C1 segment of cervical spinal cord (tissue), 14 donors: ENCODE data around the gene MSANTD2.
A peak's percentile ranks its signal among the peaks of the same experiment; 100 is the strongest.
"Not testable (repeated sequence)": the region's sequence is repeated elsewhere in the genome, so short reads cannot be mapped to it uniquely, and the experiment has no call there.

ENCODE experiments used
- DNase-seq, 14 donors: peaks; one replicate each; lab custom pipeline; 2025; lab: John Stamatoyannopoulos, UW

The MSANTD2 gene

DNA sequence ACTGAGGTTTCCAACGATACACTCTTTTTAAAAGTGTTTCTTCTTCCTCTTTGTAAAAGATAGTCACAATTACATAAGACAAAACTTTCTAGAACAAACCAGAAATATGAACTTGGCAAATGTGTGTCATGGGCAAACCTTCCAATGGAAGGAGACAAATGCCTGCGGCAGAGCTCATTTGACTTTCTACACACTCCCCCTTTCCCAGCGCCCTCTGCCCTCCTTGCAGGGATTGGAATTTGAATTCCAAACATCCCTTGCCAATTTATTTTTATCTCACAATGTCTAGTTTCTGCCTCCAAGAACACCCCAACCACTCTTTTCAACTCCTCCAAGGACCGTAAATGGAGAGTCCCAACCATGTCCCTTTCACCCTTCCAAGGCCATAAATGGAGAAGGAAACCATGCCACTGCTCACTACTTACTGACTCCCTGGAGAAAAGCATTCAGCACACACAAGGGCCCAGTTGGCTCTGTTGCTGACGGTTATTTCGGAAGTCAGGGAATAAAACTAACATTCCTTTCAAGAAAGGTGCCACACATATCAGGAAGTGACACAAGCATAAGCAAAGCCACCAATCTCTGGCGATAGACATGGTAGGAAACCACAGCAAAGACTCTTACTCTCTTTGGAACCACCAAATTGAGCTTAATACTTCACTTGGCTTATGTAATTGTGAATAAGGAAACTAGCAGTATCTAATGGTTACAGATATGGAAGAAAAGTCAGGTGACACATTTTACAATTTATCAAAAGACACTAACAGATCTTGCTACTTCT is 23.2 kb downstream of the MSANTD2 start:
- DNase-seq, result no peak

DNA sequence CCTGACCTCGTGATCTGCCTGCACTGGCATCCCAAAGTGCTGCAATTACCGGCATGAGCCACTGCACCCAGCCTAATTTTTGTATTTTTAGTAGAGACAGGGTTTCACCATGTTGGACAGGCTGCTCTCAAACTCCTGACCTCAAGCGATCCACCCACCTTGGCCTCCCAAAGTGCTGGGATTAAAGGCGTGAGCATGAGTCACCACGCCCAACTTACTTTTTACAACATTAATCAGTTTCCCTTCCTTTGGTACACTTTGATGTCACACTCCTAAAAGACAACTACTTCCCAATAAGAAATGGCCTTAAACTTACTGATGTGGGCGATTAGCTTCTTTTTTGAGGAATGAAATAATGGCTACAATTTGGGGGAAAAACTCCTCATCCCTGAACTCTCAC is 29.2 kb downstream of the MSANTD2 start:
- DNase-seq, result not testable (repeated sequence)

DNA sequence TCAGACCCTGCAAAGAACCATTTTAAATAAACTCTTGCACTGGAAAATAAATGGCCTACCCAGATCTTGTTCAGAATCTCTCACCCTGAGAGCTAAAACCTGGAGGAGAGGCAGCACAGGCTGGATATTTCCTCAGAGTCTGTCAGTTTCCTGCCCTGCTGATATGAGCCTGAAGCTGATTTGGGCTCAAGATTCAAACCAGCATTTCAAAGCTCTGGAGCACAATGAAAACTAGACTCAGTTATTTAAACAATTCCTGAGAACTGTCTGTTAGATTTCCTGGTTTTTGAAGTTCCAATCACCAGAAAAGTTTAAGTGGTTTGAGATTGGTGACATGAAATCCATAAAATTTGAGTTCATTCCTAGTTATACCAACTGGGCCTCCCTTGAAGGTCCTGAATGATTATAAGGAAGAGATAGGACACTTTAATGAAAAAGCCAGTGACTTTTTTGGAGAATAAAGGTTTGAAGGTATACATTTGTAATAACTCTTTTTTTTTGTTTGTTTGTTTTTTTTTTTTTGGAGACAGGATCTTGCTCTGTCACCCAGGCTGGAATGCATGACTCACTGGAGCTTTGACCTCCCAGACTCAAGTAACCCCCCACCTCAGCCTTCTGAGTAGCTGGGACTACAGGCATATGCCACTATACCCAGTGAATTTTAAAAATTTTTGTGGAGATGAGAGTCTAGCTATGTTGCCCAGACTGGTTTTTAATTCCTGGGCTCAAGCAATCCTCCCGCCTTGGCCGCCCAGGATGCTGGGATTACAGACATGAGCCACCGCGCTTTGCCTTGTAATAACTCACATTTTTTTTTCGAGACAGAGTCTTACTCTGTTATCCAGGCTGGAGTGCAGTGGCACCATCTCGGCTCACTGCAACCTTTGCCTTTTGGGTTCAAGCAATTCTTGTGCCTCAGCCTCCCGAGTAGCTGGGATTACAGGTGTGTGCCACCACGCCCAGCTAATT is 30.1 kb downstream of the MSANTD2 start:
- no peak for DNase-seq

DNA sequence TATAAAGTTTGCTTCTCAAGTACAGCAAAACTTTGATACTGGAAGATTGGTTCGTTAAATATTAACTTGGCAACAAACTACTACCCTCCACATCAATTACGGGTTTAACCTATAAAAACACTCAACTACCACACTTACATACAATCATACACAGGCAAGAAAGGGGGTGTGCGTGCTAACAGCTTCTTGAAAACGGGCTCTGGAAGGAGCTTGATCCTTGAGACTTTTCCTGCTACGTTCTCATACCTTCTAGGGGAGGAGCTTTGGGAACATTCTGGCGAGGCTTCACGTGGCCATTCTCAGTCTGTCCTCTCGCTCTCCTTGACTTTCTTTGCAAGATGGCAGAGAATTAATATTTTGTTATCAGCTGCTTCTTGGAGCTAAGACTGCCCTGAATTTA is 31.3 kb downstream of the MSANTD2 start:
- DNase-seq, result no peak

DNA sequence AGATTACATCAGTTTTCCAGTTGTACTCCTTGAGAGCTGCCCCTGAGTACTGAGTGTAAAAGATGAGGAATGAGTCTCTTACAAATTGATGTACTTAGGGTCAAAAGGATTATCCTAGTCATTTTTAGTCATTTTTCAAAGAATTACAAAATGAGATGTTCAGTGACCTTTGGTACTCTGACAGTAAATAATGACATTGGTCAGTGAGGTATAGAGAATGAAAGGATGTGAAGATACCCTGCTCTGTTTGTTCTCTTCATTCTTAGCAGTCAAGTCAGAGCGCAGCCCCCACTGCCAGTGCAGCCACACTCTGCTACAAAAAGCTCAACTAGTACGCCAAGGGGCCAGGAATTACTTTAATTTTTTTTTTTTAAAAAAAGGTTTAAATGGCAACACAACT is 34.0 kb downstream of the MSANTD2 start:
- no peak for DNase-seq

DNA sequence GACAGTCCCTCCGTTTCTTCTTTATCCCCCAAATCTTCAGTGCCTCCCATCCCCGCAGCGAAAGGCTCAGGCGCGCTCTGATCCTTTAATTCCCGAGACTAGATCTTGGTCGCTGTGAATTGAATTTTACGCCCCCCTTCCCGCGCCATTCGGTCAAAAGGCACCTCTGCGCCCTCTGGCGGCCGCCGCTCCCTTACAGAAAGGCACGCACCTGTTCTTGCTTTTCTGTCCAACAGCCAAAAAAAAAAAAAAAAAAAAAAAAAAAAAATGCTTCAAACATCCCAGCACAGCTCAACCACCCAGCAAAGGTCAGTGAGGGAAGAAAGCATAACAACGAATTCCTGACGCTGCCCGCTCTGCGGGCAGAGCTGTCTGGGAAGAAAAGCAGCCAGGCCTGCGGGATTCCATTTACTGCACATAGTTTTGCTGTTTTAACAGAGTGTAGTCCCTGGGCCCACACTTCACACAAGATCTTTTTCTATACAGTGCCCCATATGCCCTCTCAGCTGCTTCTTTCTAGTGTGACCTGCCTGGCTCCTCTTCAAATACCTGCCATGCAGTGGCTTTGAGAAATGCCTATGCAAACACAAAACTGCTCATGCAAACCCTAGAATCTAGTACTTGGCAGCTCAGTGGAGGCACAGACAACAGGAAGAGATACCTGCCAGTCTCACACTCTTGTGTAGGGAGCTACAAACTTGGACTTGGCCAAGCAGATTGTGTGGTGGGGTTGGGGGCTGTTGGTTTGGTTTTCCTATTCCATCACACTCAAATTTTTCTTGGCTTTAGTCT is 36.9 kb downstream of the MSANTD2 start:
- peak in 8 of 14 donors; percentile 9 to 57 (median 26) for DNase-seq

DNA sequence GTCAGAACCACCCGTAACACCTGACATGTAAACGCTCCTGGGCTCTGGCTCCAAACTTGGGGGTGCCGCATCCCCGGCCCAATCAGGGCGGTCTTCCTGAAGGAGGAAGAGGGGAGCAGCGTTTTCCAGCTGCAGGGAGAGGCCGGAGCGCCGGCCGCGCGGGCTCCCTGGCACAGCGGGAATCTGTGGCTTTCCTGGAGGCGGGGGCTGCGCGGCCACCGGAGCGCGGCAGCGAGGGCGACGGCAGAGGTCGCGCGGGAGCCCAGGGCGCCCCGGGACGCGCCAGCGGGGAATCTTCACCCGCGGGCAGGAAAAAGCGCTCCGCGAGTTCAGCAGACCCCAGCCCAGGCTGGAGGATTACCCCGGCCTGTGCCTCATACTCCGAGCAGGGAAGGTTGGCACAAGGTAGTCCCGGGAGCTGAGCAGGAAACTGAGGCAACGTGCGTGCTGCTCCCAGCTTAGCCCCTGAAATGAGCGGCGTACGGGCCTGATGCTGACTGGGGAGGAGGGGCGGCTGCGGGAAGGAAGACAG is 37.5 kb downstream of the MSANTD2 start:
- DNase-seq, result no peak

DNA sequence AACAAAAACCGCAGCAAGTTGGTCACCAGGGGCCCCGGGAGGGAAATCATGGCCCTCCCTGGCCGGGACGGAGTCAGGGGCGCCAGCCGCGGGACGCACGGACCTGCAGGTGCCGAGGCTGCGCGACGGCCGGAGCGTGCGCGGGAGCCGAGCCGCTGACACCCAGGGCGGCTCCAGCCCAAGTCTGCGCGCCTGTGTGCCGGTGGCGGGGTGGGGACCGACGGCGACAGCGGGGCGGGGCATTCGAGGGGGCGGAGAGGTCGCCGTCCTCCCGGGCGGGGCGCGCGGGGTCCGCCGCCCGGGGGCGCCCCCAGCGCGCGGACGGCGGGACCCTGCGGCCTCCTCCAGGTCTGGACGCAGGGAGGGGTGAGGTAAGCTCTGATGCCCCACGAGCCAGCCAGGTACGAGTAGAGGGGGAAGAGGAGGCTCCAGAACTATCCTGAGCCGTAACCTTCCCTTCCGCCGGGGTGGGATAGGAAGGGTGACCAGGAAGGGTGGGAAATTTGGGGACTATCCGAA is 38.0 kb downstream of the MSANTD2 start, which contains the start of gene ESAM:
TSS of gene ESAM (minus strand) at position 186 of the 519 bp plus-strand sequence. CDS start at position 50, 136 bp downstream.
- DNase-seq, result no peak

DNA sequence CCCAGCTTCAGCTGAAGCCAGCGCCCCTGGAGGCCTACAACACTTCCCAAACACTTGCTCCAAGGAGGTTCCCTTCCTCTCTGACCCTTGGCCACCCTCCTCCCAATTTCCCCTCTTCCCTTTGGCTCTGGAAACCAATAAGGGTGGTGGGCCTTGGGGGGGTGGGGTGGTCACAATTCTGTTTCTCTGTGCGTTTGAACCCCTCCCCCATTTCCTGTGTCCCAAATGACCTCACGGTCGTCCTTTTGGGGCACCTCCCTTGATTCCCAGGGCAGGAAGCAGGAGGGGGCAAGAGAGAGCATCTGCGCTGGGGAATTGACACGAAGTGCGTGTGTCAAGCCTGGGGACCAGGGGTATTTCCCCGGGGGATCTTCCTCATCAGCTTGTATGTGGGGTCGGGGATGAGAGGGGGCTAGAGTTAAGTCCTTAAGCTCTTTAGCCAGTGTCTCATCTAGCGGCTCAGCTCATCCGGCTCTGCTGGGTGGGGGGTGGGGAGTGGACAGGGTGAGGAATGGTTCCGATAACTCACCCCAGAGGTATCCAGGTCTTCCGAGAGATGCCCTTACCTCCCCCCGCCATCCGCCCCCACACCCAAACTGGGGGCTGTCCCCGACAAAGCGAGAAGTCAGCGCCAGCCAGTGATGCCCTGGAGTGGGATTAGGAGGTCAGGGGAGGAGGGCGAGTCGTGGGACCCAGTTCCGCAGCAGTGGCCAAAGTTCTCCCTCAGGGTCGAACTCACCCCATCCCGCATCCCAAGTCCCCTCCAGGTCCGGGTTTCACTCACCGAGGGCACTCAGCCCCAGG is 38.7 kb downstream of the MSANTD2 start:
- DNase-seq, result no peak

DNA sequence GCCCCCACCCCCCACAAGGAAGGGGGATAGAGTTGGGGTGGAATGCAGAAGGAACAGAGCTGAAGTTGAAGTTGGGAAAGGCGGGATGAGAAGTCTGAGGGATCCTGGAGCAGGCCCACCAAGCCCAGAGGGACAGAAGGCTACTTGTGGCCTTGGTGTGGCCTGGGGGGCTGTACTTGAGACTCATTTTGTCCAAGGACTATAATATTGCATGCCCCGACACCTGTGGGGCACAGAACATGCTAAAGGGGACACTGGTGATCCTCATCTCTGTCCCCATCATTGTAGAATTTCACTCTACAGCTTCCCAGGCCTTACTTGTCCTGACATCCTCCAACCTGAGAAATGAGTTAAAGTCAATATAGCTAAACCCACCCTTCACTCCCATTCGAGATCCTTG is 39.4 kb downstream of the MSANTD2 start:
- no peak for DNase-seq

DNA sequence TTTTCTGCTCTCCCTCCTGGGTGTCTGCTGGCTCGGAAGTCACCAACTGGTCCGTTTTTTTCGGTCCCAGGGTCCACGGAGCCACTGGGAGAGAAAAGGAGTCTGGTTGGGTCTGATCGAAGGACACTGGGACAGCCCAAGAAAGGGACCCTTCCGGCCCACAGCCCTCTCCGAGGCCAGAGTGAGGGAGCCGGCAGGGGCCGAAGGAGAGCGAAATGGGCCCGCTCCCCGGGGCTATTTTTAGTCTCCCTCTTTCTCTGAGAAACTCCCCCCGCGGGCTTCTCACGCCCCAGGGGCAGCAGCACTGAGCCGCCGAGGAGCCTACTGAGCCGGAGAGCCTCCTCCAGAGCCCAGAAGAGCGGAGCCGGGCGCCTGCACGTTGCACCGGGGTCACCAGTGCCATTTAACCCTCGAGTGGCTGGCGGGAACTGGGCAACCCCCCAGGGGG is 40.0 kb downstream of the MSANTD2 start:
- DNase-seq, result no peak

DNA sequence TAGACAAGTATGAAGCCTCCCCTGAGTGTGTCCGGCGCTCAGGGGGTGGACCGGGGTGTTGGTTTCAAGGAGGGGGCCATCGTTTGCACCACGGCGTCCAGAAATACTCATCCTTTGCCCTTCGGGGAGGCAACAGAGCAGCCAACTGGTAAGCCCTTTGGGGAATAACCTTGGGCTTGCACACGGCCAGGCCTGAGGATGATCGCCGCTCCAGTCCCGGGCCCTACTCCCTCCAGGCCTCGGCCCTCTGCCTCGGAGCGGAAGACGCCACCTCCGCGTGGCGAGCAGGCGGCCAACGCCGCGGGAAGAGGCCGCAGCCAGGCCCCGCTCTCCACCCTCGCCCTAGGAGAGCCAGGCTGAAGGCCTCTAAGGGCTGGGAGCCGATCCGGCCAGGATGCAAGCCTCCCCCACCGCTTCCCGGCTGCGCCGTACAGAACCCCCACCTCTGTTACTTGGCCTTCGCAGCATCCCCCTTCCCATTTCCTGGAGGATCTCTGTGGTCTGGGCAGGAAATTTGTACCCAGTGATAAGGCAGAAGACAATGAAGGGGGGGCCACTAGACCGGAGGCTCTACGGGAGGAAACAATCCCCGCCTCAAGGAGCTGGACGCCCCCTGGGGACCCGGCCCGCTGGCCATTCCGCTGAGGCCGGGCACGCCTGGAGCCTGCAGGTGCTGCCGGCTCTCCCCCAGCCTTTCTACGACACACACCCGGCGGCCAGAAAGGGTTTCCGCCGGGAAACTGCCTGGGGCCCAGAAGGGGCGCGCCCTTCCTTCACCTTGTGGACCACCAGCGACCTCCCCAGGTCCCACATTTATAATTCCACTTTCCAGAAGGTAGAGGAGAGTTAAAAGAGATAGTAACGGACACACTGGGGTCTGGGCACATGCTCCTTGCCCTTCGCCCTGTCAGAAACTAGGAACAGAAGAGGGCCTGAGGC is 40.7 kb downstream of the MSANTD2 start:
- no peak for DNase-seq

DNA sequence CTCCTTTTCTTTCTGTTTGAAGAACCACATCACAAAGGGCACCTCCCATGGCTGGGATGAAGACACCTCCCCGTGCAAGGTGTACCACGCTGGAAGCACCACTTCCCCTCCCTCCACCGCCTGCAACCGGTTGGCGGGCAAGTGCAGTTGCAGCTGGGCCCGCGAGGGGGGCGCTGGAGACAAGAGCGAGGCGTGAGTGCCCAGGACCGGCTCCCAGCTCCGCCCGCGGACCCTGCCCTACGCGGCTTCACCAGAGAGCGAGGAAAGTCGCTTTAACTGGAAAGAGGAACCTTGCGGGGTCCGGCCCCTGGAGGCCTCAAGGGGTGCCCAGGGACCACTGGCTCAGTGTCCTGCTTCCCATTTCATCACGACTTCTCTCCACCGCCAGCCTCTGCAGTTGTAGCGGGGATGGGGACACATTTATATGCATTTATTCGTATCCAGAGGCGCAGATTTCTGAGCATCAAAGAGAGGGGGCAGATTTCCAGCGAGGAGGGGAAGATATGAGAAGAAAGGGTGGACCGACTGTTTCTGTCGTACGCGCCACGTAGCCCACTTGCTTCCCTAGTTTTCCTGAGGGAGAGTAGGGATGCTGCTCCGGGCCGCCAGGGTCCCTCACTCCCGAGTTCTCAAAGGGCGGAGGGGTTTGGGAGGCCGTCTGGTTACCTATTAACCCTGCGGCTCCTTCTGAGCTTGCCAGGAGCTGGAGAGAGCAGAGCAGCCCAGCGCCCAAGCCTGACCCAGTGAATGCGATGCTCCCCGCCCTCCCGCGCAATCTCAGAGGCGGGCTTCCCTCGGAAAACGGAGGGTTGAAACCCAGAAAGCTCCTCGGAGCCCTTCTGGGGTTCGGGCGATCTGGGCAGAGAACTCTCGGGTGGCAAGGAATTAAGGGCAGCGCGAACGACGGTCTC is 41.6 kb downstream of the MSANTD2 start:
- DNase-seq, result peak in 12 of 14 donors; percentile 6 to 60 (median 32)

DNA sequence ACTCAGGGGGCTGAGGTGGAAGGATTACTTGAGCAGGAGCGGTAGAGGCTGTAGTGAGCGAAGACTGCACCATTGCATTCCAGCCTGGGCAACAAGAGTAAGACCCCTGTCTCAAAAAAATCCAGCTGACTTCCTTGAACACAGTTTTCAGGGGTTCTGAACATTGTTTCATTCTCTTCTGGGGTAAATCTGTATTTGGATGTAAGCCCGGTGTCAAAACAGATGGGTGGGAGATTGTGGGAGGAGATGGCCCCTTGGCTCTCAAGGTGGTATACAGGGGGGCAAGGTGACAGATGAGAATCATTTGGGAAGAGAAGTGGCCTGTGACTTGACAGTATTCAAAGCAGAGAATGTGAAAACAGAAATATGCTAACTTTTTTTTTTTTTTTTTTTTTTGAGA is 42.9 kb downstream of the MSANTD2 start:
- DNase-seq, result no peak

DNA sequence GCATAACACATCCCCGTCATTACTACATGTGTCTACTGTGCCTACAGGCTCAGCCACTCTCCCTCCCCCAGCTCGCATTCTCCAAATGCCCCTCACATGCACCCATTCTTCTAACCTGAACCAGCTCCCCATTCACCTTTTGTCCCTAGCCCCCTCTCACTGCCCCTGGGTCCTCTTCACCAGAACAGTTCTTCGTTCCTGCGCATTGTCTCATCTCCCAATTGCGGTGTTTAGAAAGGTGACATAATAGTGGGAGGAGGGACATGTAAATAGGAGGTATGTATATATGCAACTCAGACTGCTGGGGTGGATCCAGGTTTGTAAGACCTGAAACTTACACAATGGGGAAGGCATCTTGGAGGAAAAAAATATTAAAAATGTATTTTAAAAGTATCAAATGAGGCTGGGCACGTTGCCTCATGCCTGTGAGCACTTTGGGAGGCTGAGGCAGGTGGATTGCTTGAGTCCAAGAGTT is 43.4 kb downstream of the MSANTD2 start:
- DNase-seq, result no peak

DNA sequence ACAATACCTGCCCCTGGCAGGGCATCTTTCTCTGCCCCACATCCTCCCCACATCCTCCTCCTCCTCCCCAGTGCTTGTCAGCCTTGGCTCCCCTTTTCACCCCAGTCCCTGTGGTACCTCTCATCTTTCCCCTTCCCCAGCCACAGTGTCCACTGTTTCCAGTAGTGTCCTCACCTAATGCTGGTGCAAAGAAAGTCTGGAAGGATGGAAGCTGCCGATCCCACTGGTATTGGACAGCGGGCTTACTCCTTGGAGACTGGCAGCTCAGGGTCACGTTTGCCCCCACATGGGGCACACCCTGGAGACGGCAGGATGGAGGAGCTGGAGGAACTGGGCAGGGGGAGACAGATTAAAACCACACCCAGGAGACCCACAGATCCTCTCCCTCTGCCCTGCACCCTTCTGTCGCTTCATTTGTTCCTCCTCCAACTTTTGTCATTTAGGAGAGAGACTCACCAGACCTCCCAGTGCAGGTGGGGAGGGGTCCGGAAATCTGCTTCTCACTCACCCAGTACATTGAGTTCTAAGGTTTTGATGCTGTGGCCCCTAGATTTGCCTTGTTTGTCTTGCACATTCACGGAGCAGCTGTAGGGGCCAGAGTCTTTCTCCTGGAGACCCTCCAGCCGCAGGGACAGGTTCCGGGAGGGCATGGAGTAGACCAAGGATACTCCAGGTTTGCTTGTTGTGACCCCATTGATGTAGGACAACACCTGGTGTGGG is 44.0 kb downstream of the MSANTD2 start:
- no peak for DNase-seq

DNA sequence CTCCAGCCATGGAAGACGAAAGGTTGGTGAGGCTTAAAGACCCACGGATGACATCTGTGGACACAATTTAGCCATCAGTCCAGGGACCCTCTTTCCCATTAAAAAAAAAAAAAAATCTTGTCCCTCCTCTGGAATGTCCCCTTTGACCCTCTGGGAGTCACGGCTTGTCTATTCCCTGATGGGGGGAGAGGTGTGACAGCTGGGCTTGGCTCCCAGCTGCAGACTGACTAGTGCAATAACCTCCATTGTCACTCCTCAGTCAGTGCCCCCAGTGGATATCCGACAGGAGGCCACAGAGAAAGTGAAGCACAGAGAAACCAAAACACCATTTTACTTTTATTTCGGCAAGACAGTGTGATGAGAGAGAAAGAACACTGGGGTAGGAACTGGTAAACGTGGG is 45.5 kb downstream of the MSANTD2 start:
- DNase-seq, result no peak
